ENCODE data around the gene C16orf46.

C16orf46 gene

DNA sequence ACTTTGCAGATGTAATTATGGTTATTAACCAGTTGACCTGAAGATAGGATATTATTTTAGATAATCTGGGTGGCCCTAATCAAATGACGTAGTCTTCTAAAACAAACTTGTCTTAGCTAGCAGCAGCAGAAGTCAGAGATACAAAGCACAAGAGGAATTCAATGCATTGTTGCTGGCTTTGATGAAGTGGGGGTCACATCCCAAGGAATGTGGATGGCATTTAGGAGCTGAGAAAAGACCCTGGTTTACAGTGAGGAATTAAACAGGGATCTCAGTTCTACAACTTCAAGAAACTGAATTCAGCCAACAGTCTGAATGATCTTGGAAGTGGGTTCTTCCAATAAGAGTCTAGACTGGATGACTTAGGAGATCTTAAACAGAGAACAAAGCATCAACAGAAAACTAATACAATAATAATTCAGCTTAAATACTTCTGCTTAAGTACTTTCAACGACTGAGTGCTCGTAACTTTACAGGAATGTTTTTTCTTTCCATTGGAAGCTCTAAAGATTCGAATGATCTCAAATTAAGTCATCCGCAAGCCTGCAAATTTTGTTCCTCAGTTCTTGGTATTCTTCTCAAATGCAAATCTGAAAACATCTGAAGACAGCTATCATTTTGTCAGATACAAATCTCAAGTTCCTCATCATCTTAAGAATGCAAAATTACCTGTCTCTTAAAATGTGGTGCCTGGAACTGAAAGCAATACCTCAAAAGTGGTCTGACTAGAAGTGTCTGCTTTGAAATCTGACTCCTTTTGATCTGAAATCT is 3.3 kb downstream of the C16orf46 start:
- DNase-seq (ENCODE audit: low read depth in 2 of 2): no peak

DNA sequence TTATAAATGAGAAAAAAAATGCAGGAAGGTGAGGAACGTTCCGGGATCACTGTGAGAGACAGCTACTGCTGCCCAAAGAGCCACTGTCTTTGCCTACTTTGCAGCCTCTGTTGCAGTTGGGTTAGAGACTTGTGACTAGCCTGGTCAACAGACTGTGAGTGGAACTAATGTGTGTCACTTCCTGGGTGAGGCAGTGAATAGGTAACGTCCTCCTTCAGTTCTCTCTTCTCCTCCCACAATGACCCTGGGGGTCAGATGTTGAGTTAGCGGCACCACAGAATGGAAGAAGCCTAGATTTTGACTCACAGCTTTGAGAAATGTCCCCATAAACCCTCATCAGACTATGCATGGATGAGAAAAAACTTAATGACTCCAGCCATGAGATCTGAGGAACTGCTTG is 5.2 kb downstream of the C16orf46 start:
- no peak for DNase-seq (ENCODE audit: low read depth in 2 of 2)

DNA sequence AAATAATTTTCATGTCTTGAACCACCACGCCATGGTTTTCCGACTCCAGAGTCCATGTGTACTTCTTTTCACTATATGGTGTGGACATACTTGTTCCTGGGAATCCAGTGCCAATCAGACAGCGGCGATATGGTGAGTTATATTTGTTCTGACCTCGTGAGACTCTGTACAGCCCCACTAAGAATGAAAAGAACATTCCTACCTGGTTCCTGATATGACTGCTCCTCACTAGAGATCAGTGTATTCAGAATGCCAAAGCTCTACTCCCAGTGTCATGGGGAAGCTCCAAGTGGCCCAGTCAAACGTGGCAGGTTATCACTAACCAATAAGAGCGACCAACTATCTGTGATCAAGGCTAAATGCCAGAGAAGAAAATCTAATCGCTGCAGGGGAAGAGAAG is 6.1 kb downstream of the C16orf46 start:
- DNase-seq (ENCODE audit: low read depth in 2 of 2): no peak

DNA sequence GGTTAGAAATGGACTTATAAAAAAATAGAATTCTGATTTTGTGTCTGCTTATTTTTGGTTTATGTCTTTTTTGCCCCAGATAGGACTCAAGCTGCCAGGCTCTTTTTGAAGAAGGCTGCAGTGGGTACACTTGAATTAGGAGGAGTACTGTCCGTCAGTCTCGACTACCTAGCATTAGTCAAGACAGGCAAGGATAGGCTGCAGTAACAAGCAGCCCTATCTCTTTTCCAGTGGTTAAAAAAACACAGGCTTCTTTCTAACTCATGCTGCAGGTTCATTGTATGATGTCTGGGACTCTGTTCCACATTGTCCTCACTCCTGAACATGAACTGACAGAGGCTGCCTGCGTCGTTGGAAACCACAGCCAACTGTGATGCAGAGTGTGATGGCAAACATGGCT is 8.0 kb downstream of the C16orf46 start:
- DNase-seq (ENCODE audit: low read depth in 2 of 2): no peak

DNA sequence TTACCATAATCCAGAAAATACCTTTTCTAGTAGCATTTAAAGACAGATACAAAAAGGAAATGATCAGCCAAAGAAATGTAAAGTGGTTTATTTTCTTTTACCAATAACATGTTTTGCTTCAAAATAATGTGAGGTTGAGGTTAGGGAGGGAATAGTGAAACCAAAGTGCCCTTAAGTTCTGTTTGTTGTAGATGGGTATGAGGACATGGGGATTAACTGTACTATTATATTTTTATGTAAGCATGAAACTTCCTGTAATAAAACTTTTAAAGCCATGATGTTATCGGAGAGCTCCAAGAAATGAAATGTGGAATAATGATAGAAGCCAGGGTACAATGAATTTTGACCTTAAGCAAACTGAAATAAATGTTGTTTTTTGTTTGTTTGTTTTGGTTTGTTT is 9.9 kb downstream of the C16orf46 start:
- DNase-seq (ENCODE audit: low read depth in 2 of 2): no peak

DNA sequence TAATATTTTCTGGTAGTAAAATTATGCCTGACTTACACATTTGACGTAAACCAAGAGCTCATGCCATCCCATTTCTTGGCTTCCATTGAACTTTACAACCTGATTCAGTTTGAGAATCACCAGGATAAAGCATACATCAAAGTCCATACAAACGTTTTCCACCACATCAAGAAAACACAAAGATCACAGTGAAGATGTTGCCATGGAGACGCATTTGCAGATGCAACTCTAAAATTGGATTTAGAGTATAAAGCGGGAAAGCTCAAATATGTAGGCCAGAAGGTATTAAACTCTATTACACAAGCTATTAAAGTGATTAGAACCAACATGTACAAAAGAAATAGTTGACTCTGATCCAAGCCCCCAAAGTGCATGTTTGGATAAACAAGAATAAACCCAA is 10.4 kb downstream of the C16orf46 start:
- DNase-seq (ENCODE audit: low read depth in 2 of 2): no peak

DNA sequence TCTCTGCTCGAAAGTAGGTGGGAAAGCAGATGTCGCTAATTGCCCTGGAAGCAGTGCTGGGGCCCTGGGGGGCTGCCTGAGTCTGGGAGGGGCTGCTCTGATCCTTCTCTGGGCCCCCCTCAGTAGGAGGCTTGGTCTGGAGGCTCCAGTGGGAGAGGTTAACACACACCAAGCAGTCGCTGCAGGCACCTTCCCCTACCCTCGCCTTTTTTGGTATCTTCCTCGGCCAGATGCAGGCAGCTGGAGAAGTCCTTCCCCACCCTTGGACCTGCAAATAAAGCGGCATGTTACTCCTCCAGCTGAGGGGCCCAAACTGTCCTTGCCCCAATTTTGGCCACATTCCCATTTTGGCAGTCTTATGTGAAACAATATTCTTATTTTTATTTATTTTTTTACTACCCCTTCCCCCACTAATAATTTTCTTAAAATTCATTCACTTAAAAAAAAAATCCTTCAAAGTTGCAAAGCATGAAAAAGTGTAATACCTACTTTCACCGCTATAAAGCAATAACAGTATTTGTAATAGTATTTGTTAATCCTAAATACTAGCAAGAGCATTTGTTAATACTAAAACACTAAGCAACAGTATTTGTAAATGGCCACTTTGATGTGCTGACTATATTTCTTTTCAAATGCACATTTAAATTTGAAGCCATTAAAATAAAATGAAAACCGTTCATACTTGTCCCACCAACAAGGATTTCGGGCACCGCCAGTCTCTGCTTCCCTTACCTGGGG is 15.0 kb downstream of the C16orf46 start:
- DNase-seq (ENCODE audit: low read depth in 2 of 2): no peak

DNA sequence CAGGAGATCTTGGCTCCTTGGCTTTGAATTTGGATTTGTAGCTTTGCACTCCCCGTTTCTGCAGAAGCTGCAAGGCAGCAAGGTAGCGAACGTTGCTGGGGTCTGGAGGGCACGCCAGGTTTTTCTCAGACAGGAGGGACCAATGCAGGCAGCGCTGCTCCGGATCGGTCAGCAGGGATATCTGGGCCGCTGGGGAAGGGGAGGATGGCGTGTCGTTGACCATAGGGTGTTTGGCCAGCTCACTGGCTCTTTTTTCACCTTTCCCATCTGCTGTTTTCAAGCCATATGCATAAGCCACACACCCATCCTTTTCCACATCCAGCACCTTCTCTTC is 15.8 kb downstream of the C16orf46 start:
- DNase-seq (ENCODE audit: low read depth in 2 of 2): no peak

DNA sequence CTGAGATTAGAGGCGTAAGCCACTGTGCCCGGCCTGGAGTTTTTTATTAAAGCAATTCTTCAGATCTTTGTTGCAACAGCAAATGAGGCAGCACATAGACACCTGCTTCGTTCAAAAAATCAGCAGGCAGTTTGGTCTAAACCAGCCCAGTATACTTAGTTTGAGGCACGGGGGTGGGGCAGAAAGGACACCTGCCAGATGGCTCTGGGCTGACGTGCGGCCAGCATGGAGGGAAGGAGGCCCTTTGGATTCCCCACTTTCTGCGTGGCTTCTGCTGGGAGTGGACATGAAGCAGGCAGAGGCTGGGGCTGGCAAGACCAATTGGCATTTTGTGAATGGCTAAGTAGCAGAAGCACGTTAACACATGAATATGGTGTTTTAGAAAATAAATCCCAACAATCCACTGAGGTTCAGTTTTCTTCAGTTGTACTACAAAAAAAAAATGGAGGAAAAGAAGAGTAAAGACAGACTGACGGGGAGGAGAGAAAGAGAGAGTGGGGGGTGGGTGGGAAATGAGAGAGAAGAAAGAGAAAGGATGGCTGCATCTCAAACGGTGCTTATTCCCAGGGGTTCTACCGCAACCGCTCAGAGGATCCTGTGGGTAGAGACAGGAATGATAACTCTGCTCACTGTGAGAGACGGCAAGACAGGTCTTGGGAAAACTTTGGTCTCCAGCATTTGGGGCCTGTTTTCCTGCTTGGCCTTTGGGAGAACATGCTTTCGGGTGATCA is 16.3 kb downstream of the C16orf46 start:
- DNase-seq (ENCODE audit: low read depth in 2 of 2): no peak

DNA sequence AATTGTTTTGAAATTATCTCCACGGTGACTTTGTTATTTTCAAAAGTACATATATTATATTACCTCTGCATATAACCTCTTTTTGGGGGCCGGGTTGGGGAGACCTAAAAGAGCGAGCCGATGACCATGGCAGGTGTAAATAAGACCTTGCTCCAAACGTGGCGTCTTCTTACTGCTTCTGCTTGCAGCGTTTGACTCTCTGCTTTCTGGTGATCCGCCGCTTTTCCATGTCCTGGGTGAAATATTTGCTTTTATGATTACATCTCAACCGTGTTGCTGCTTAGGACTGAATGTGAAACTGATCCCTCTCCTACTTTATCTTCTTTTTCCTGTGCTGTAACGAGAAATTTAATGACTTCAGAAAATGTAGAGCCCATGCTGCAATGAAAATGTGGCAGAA is 23.3 kb downstream of the C16orf46 start:
- no peak for DNase-seq (ENCODE audit: low read depth in 2 of 2)

DNA sequence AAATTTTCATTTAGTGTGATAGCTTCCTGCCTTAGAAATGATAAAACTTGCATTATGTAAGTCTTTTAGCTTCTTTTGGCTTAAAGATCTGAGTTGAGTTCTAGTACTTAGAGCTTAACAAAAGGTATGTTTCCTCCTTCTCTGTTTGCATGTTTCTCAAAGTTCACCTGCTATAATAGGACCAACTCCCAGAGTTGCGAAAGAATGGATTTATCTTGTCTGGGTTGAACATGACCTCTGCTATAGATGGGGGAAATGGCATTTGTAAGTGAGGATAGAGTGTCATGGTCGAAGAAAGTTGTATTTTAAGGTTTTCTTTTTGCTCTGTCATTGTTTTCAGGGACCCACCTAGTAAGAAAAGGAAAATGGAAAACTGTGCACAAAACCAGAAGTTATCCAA is 34.2 kb downstream of the C16orf46 start:
- DNase-seq (ENCODE audit: low read depth in 2 of 2): no peak

DNA sequence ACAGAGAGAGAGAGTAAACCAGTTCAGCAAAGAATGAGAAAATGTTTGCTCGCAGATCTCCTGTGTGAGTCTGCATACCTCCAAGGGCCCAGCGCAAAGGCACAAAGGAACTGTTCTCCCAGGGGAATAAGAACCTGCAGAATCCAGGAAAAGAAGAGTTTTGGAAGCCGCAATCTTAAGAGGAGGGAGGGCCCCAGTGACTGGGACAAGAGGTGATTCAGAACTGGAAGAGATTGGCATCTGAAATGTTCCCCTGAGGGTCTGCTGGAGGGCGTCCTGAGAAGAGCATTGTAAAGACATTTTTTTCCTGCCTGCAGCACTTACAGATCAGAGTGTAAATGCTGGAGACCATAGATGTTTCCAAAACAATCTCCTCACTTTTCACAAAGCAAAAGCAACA is 35.3 kb downstream of the C16orf46 start:
- no peak for DNase-seq (ENCODE audit: low read depth in 2 of 2)

DNA sequence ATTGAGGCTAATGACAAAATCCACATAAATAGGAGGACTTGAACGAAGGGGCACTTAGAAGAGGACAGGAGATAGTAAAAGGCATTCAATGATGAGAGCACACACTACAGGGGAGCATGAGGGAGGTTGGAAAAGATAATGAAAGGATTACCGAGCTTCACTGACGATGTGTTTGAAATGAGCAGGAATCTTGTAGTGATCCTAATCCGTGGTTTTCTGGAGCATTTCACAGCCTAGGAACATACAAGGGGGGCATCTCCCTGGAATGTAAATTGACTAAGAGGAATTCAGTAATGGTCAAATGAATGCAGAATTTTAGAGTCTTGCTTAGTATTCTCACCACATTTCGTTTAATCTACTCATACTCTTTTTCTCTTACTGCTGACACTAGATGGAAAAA is 36.2 kb downstream of the C16orf46 start:
- no peak for DNase-seq (ENCODE audit: low read depth in 2 of 2)

DNA sequence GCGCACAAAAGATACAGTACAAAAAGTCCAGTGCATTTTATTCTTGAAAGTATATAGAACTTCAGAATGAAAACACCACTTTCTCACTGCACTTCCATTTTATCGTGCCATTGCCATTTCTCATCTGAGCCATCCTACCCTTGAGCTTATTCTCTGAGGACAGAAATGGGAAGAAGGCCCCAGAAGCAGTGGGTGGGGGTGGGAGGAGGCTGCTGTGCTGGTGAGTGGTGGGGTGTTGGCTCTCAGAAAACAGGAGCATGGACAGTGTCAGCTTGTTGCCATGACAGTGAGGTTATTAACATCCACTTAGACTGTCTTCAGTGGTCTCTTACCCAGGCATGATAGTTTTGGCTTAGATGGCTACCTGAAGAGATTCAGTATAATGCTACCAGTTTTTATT is 36.9 kb downstream of the C16orf46 start:
- DNase-seq (ENCODE audit: low read depth in 2 of 2): no peak

DNA sequence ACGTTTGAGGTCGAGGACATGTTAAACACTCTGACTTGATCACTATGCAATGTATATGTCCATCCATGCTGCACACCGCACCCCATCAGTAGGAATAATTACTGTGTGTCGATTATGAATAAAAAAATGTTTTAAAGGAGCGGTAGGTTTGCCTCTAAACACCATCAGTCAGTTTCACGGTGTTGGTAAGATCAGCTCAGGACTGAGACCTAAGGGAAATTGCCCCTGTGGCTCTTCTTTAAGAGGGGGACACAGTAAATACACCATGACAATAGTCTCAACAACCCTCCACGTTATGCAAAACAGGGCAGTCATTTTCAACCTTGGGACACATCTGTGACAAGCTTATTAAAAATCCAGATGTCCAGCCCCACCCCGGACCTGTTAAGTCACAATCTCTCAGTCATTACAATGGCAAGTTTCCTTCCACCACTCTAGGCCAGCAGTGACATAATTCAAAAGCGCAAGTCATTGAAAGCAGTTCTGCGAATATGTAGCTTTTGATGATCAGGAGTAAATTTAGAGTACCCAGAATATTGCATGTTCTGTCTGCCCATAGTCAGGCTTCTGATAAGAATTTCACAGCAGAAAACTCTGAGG is 40.2 kb downstream of the C16orf46 start:
- DNase-seq (ENCODE audit: low read depth in 2 of 2): no peak

DNA sequence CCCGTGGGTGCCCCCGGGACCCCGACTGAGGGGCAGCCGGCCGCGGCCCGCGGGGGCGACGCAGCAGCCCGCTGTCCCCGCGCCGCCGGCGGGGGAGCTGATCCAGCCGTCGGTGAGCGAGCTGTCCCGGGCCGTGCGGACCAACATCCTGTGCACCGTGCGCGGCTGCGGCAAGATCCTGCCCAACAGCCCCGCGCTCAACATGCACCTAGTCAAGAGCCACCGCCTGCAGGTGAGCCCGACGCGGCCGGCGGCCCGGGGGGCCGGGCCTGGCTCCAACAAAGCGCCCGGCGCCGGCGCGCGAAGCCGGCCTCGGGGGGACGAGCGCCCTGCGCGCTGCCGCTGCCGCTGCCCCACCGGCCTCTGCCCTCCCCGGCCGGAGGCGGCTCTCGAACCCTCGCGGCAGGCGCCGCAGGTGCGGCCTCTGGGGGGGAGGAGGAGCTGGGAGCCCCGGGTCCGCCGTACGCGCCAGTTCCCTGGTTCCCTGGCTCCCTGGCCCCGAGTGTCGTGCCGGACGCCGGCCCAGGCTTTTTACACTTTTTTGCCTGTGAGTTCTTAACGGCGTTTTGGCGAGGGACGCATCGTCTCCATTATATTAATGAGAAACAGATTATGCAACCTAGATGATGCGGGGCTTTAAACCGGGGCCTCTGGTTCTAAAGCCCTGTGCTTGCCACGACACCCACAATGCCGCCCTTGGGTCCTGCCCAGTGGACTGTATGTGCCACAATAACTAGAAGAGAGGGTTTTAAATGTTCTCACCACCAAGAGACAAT is 40.9 kb downstream of the C16orf46 start:
- DNase-seq (ENCODE audit: low read depth in 2 of 2): peak; percentile 1

DNA sequence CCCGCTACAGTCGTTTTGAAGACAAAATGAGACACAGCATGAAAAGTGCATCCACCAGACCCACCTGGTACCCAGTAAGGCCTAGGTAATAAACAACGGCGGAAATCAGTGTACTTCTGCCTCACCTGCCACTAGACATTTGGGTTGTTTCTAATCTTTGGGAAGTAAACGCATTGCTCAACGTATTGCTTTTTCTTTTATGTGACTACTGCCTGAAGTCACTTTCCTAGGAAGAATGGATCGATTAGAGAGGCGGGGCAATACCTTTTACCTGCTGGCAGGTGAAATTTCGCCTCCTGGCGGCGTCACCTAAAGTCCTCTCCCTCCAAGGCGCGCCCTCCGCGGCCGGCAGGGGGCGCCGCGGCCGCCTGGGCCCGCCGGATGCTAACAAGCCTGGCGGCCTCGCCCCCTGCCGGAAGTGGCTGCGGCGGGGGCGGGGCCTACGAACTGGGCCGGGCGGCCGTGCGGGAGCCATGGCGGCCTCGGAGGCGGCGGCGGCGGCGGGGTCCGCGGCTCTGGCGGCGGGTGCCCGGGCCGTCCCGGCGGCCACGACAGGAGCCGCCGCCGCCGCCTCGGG is 41.6 kb downstream of the C16orf46 start, which contains the start of gene ATMIN:
Gene ATMIN (plus strand): TSS at position 445 of the 577 bp plus-strand sequence. CDS start 29 bp downstream, at position 474.
- DNase-seq (ENCODE audit: low read depth in 2 of 2): peak; percentile 80 to 83

DNA sequence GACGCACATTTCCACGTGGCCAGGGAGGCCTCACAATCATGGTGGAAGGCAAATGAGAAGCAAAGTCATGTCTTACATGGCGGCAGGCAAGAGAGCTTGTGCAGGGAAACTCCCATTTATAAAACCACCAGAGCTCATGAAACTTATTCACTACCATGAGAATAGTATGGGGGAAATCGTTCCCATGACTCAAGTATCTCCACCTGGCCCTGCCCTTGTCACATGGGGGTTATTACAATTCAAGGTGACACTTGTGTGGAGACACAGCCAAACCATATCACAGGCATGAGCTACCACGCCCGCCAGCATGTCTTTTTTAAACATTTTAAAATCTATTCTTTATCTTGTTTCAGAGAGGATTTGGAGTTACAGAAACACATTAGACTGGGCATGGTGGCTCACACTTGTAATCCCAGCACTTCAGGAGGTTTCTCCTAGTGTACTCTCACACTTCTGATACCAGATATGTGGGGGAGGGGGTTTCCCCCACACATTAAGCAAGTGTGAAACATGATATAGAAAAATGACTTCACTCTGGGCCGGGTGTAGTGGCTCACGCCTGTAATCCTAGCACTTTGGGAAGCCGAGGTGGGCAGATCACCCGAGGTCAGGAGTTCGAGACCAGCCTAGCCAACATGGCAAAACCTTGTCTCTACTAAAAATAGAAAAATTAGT is 47.0 kb downstream of the C16orf46 start:
- DNase-seq (ENCODE audit: low read depth in 2 of 2): no peak

DNA sequence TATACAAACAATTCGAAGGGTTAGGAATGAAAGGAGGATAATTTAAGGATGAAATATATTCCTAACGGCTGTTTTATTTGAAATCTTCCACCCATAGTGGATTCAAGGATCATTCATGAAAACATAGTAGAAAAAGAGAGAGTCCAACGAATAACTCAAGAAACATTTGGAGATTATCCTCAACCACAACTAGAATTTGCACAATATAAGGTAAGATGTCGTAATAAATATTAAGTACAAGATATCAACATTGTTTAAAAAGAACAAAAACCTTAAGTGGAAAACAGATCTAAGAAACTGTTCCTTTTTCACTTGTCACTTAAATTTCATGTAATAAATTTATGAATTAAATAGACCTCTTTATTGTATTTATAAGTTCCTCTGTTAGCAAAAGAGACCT is 50.6 kb downstream of the C16orf46 start:
- no peak for DNase-seq (ENCODE audit: low read depth in 2 of 2)

DNA sequence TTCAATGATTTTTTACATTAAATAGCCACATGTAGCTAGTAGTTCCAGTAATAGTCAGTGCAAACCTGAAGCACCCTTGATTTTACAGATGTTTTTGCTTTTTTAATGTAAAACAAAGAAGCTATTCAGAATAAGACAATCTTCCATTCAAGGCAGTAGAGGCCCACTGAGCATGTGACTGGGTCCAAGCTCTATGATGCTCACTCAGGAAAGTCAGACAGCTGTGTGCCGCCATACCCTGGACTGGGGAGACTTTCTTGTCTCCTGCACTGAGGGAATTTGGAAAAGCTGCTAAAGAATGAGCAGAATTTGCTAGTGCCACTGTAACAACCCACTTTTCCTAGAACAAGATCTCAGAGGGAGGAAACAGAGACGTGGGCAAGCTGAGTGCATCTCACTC is 58.5 kb downstream of the C16orf46 start:
- DNase-seq (ENCODE audit: low read depth in 2 of 2): no peak

DNA sequence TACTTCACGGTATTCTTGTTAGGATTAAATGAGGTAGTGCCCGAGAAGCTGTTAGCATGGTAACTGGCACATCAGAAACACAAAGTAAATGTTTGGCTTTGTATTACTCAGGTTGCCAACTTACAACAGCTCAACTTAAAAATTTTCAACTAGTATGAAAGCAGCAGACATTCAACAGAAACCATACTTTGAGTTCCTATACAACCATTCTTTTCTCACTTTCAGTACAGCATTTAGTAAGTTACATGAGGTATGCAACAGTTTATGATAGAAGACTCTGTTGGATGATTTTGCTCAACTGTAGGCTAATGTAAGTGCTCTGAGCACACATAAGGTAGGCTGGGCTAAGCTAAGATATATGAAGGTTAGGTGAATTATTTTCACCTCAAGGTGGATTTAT is 62.4 kb downstream of the C16orf46 start:
- no peak for DNase-seq (ENCODE audit: low read depth in 2 of 2)

All from stimulated activated CD4-positive, alpha-beta T cell treated with anti-CD3 and anti-CD28 coated beads, Interleukin-1b, Interleukin-23, amount 100 ng/mL, for 1 hour (primary cell).